GM10248 (cell line): Measurements from ENCODE around the gene SSBP3.
"Not testable (repeated sequence)": the region's sequence is repeated elsewhere in the genome, so short reads cannot be mapped to it uniquely, and the experiment has no call there.

Source experiments
- CTCF ChIA-PET: fragments of 300-600 bp; sonication (Branson Sonifier 250); formaldehyde crosslinking; extraction: SDS; loops from one replicate; lab custom pipeline; 2021; ENCODE audit warnings: antibody characterized with exemption; lab: Yijun Ruan, JAX
- POLR2A ChIA-PET: fragments of 350-650 bp; sonication (Branson Sonifier 250); formaldehyde crosslinking; extraction: SDS; loops from one replicate; lab custom pipeline; 2020; ENCODE audit warnings: antibody characterized with exemption; lab: Yijun Ruan, JAX
- DNase-seq: peaks from one replicate; pipeline ENCODE4 v3.0.0; 2012; ENCODE audit errors: extremely low spot score
- TF ChIP-seq, protein P1 (sequence below): IDR thresholded peaks from 2 replicates; pipeline ENCODE4 v1.5.1; 2012; ENCODE audit warnings: mild to moderate bottlenecking, low read depth; ENCODE audit errors: extremely low read depth, missing control alignments, control extremely low read depth

Gene SSBP3

DNA sequence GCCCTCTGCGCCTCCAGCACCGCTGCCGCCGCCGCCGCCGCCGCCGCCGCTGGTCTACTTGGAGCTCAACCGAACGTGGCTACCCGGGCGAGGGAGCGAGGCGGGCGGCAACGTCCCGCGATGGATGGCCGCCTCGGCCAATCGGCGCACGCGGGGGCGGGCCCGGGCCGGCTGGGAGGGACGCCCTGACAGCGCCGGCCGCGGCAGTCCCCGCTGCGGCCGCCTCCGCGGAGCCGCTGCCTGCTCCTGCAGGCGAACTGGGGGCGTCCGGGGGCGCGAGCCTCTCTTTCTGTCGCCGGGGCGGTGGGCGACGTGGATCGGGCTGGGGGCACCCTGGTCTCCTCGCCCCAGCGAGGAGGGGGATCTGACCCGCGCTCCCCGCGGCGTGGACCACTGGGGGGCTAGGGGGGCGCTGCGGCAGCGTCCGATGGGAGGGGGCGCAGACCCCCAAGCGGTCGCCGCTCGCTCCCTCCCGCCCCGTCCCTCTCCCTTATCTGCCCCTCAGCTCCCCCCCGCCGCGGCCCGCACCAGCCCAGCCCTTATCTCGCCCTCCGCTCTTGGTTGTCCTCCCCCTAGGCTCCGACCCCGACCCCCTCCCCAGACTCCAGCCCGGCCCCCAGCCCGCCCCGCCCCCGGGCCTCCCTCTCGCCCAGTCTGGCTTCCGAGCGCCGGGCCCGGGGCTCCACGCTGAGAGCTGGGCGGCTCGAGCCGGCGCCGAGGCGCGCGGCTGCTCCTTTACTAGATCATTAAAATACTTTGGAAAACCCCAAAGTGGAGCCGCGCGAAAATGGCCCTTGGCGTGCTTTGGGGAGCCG lies at the start of gene SSBP3:
Gene SSBP3, minus strand, starts transcription at position 56 of the 815 bp plus-strand sequence.
- ChIA-PET CTCF (interaction anchor here (1.0 to 2.5 kb wide), 5 partner anchors 12 to 83 kb away, joined by 3 to 9 read pairs (median 7); no protein-coding TSS in a partner anchor), POLR2A (interaction anchor here (0.6 to 0.9 kb wide), 3 partner anchors 177 to 630 kb away, joined by 4 to 7 read pairs (median 4); partner anchors contain the start of gene TMEM59)
- peak; percentile 97 for DNase-seq
- TF ChIP-seq, protein P1, sequence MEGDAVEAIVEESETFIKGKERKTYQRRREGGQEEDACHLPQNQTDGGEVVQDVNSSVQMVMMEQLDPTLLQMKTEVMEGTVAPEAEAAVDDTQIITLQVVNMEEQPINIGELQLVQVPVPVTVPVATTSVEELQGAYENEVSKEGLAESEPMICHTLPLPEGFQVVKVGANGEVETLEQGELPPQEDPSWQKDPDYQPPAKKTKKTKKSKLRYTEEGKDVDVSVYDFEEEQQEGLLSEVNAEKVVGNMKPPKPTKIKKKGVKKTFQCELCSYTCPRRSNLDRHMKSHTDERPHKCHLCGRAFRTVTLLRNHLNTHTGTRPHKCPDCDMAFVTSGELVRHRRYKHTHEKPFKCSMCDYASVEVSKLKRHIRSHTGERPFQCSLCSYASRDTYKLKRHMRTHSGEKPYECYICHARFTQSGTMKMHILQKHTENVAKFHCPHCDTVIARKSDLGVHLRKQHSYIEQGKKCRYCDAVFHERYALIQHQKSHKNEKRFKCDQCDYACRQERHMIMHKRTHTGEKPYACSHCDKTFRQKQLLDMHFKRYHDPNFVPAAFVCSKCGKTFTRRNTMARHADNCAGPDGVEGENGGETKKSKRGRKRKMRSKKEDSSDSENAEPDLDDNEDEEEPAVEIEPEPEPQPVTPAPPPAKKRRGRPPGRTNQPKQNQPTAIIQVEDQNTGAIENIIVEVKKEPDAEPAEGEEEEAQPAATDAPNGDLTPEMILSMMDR = no peak

DNA sequence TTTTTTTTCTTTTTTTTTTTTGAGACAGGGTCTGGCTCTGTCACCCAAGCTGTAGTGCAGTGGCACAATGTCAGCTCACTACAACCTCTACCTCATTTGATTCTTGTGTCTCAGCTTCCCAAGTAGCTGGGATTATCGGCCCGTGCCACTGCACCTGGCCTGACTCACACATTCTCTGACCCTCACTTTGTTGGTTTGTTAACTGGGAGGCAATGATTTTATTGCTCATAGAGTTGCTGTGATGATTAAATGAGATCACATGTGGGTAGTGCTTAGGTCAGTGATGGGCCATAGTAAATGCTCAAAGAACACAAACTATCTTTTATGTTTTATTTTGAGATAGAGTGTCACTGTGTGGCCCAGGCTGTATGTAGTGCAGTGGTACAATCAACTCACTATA lies 47.3 kb upstream of the SSBP3 start:
- ChIA-PET CTCF (interaction anchor here (2.3 kb wide), 1 partner anchor 12 kb away, joined by 6 read pairs; no protein-coding TSS in a partner anchor), POLR2A (no interaction called here)
- TF ChIP-seq, protein P1 = no peak
- no peak for DNase-seq

DNA sequence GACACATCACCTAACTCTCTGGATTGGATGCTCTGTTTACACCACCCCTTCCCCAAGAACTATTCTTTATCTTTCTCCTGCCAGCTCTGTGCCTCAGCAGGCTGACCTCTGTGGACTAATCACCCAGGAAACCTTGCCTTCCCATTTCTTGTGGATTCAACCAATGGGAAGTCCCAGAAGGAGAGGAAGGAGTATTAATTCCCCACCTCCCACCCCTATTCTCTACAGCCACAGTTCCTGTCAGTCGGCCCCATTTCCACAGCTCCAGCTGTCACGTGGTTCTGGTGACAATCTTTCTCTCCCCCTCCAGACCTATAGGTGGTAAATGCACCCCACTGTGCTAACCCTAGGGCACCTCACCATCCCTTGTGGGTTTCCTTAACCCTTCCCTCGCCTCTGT lies 46.8 kb upstream of the SSBP3 start:
- POLR2A ChIA-PET = no interaction called here
- CTCF ChIA-PET = interaction anchor here (2.3 kb wide), 1 partner anchor 12 kb away, joined by 6 read pairs; no protein-coding TSS in a partner anchor
- DNase-seq = no peak

DNA sequence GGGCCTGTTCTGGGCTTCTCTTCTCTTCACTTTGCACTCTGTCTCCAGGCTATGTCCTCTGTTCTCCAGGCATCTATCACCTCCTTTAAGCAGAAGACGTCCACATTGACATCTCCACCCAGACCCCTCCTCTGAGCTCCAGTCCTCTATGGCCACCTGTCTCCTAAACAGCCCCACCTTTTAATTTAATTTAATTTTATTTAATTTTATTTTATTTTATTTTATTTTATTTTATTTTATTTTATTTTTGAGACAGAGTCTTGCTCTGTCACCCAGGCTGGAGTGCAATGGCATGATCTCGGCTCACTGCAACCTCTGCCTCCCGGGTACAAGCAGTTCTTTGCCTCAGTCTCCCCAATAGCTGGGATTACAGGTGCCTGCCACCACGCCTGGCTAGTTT lies 43.2 kb upstream of the SSBP3 start:
- CTCF ChIA-PET, POLR2A ChIA-PET, DNase-seq: not testable (repeated sequence)

More for the DNA sequence above, 46.8 kb upstream of the SSBP3 start:
- TF ChIP-seq, protein P1 = no peak

DNA sequence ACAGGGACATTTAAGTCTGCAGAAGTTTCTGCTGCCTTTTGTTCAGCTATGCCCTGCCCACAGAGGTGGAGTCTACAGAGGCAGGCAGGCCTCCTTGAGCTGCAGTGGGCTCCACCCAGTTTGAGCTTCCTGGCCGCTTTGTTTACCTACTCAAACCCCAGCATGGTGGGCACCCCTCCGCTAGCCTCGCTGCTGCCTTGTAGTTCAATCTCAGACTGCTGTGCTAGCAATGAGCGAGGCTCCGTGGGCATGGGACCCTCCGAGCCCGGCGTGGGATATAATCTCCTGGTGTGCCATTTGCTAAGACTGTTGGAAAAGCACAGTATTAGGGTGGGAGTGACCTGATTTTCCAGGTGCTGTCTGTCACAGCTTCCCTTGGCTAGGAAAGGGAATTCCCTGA lies 42.6 kb upstream of the SSBP3 start:
- CTCF ChIA-PET = not testable (repeated sequence)

DNA sequence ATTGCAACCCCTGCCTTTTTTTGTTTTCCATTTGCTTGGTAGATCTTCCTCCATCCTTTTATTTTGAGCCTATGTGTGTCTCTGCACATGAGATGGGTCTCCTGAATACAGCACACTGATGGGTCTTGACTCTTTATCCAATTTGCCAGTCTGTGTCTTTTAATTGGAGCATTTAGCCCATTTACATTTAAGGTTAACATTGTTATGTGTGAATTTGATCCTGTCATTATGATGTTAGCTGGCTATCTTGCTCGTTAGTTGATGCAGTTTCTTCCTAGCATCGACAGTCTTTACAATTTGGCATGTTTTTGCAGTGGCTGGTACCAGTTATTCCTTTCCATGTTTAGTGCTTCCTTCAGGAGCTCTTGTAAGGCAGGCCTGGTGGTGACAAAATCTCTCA lies 40.9 kb upstream of the SSBP3 start:
- DNase-seq, CTCF ChIA-PET, POLR2A ChIA-PET: not testable (repeated sequence)

More for the DNA sequence above, 42.6 kb upstream of the SSBP3 start:
- not testable (repeated sequence) for DNase-seq
- POLR2A ChIA-PET = interaction anchor here (0.6 kb wide), 1 partner anchor 416 kb away, joined by 3 read pairs; no protein-coding TSS in a partner anchor

DNA sequence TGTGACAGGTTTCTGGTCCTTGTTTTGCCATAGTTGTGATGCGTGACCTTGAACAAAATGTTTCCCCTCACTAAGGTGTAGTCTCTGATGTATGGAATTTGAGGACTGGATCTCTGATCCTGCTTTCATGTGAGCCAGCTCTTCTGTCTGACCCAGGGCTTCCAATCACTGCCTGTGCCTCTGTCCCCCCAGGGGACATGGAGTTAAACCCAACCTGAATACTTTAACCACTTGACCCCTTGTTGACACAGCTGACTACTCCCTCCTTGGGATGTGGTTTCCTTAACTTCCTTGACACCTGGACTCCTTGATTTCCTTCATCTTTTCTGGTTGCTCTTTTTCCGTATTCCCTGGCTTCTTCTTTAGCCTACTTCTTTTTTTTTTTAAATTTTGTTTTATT lies 36.0 kb upstream of the SSBP3 start:
- ChIA-PET CTCF (interaction anchor here (1.1 kb wide), 1 partner anchor 189 kb away, joined by 3 read pairs; no protein-coding TSS in a partner anchor), POLR2A (no interaction called here)
- TF ChIP-seq, protein P1 = no peak
- no peak for DNase-seq
